Uterus (tissue), 2 donors: ENCODE measurements around the gene ADCY3.

Experiments used
- CTCF ChIP-seq, 4 experiments: fragments of 200-600 bp in 2 of 4; fragments of 450-650 bp in 2 of 4; sonication (generic) in 2 of 4; IDR thresholded peaks; one replicate each; pipeline ENCODE4 v1.5.1; 2016 to 2019; ENCODE audit warnings: antibody characterized with exemption in 4 of 4, mild to moderate bottlenecking in 2 of 4, moderate library complexity in 1 of 4
- POLR2A ChIP-seq, 2 donors: fragments of 450-650 bp; IDR thresholded peaks; one replicate each; pipeline ENCODE4 v1.6.1; 2016; ENCODE audit warnings: antibody characterized with exemption in 2 of 2, mild to moderate bottlenecking in 1 of 2, moderate library complexity in 1 of 2

- TF ChIP-seq CTCF (IDR thresholded peaks at IDR 0.05): no peak
- no peak for TF ChIP-seq POLR2A (IDR thresholded peaks at IDR 0.05)
Measured at GRCh38 chr2:24861500-24861899, 58.5 kb downstream of the ADCY3 start.
